Fibroblast of the aortic adventitia (primary cell): ENCODE data around the gene MYO18B. TPM values are rescaled to one million over a fixed set of nuclear protein-coding genes. Genes with fewer than 3 reads are reported as not detected.

Experiments
- DNase-seq: peaks from one replicate; pipeline ENCODE4 v3.0.0-alpha.2; 2010; ENCODE audit warnings: low read depth
- H3K4me3 ChIP-seq: 2 replicates; pipeline ENCODE4 v1.5.1; 2011; ENCODE audit warnings: low read depth, mild to moderate bottlenecking, control low read depth, low read length, moderate library complexity
- CTCF ChIP-seq: IDR thresholded peaks from 2 replicates; pipeline ENCODE4 v1.5.1; 2011; ENCODE audit warnings: mild to moderate bottlenecking, low read length, control low read depth, inconsistent platforms; ENCODE audit not compliant: insufficient read depth
- total RNA-seq: library from RNA; depleted of rRNA; stranded (reverse); fragments of >200 nt; gene quantifications from 2 replicates; pipeline ENCODE4 v1.2.3, GENCODE V29; 2012; ENCODE audit warnings: low replicate concordance

MYO18B gene
- total RNA-seq, 1 donor, result not detected

DNA sequence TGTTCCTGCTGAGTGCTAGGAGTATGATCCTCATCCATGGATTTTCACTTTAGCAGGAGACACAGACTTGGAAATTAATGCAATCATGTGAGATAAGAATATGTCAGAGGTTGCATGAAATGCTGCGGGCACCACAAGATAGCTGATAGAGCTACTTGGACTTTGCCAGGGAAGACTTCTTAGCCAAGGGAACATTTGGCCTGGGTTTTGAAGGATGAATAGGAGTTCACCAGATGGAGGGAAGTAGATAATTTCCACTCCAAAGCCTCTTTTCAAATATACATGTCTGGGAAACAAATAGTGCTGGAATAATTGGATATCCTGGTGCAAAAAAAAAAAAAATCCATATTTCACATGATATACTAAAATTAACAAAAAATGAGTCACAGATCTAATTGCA is 44.2 kb downstream of the MYO18B start:
- H3K4me3 ChIP-seq, result no peak overlapping the region
- no peak for DNase-seq
- TF ChIP-seq CTCF, result no peak

GRCh38 chr22:25791556-25791955 is 49.6 kb downstream of the MYO18B start:
- no peak for DNase-seq
- TF ChIP-seq CTCF, result no peak
- H3K4me3 ChIP-seq, result no peak overlapping the region

- no peak for TF ChIP-seq CTCF
- no peak overlapping the region for H3K4me3 ChIP-seq
- DNase-seq, result no peak
Observed at GRCh38 chr22:25795478-25795877, 53.5 kb downstream of the MYO18B start.

GRCh38 chr22:25797498-25798290 is 55.7 kb downstream of the MYO18B start:
- DNase-seq, result no peak
- TF ChIP-seq CTCF, result no peak
- H3K4me3 ChIP-seq, result no peak overlapping the region

DNA sequence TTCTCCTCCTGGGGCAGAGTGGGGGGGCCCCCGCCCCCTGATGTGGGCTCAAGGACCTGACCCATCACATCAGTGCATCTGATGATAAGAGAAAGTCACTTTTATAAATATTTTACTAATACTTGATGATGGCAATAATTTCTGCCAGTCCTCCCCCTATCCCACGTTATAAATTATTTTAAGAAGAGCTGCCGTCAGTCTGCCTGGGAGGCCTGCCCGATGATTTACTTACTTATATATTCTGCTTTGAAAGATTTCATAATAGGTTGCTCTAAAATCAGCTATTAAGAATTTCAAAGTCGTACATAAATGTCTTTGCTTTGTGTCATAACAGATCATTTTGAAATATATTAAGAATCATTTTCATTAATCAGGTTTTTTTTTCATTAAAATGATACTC is 58.8 kb downstream of the MYO18B start:
- no peak overlapping the region for H3K4me3 ChIP-seq
- TF ChIP-seq CTCF, result no peak
- no peak for DNase-seq

DNA sequence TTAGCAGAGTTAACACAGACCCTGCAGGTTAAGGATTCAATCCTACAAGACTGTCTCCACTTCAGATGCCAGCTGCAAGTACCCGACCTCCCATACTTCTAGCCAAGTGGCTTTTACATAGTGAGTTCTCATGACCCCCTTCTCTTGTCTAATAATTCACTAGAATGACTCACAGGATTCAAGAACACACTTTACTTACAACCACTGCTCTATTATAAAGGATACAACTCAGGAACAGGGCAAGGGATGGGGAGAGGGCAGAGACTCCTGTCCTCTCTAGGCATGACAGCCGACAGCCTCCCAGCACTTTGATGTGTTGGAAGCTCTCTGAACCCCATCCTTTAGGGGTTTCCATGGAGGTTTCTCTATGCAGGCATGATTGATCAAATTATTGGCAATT is 60.0 kb downstream of the MYO18B start:
- TF ChIP-seq CTCF, result no peak
- H3K4me3 ChIP-seq, result no peak overlapping the region
- no peak for DNase-seq

DNA sequence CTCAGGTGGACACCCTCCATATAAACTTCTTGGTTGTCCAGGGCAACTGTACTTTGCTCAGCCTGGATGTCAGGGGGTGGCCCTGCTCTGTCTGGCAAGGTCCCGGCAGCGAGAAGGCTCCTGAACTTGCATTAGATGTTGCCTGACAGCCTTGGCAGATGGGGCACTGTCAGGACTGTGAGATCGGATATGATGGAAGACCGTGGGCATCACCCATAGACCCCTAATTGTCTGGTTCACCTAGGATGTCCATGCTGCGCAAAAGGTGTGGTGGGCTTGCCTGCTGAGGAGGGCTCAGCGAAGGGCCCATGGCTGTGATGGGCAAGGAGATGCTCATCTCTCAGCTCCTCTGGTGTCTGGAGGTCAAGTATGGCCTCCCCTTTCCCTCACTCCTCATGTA is 62.7 kb downstream of the MYO18B start:
- no peak overlapping the region for H3K4me3 ChIP-seq
- no peak for DNase-seq
- no peak for TF ChIP-seq CTCF
